ENCODE results near the gene BCL2L2. TPM values are rescaled to one million over a fixed set of nuclear protein-coding genes. Genes with fewer than 3 reads are reported as not detected.

BCL2L2 gene
- total and polyA plus RNA-seq, 10 of the 15 experiments (the other 5 are each of a cell fraction or from before 2014, with no cell fraction given): 1.4 to 14.7 (median 7.1) TPM

GRCh38 chr14:23360496-23360895 lies 53.9 kb downstream of the BCL2L2 start (continued):
- TF ChIP-seq CUX1 (IDR thresholded peaks at IDR 0.05; ENCODE audit: insufficient replicate concordance, low read depth, low read length) (no peak), MYC (IDR thresholded peaks at IDR 0.05; ENCODE audit: insufficient read depth, insufficient read length, insufficient replicate concordance, low read length, severe bottlenecking) (no peak), E2F4 (IDR thresholded peaks at IDR 0.05; ENCODE audit: low read depth, low read length) (no peak), ATF2 (IDR thresholded peaks at IDR 0.05; ENCODE audit: low read length) (no peak), JUND (IDR thresholded peaks at IDR 0.05; ENCODE audit: low read depth, low read length) (no peak), REST (IDR thresholded peaks at IDR 0.05; ENCODE audit: low read depth, low read length) (no peak), CHD4 (IDR thresholded peaks at IDR 0.05) (no peak), BMI1 (IDR thresholded peaks at IDR 0.05; ENCODE audit: borderline replicate concordance) (no peak), MAX (IDR thresholded peaks at IDR 0.05; ENCODE audit: low read depth, low read length) (no peak), ZNF274 (IDR thresholded peaks at IDR 0.05; ENCODE audit: insufficient read depth, insufficient read length) (no peak), BCL11A (IDR thresholded peaks at IDR 0.05; ENCODE audit: low read depth, low read length) (no peak)

Data from GM12878 (cell line).